GM23338 (cell line): ENCODE results near the gene ZNF609. TPM values are rescaled to one million over a fixed set of nuclear protein-coding genes. Genes with fewer than 3 reads are reported as not detected.
"Not testable (repeated sequence)": the region's sequence is repeated elsewhere in the genome, so short reads cannot be mapped to it uniquely, and the experiment has no call there.

Source experiments
- ATAC-seq: fragments of 200-7000 bp; cut with Tn5 transposase; 3 replicates; pipeline ENCODE4 v1.9.1; 2020
- DNase-seq: peaks from one replicate; pipeline ENCODE4 v3.0.0-alpha.2; 2015; ENCODE audit warnings: low spot score
- H2AFZ ChIP-seq: fragments of 200-600 bp; sonication (generic); 2 replicates; pipeline ENCODE4 v1.8.0; 2016; ENCODE audit warnings: antibody characterized with exemption, mild to moderate bottlenecking, moderate library complexity
- H3F3A ChIP-seq: fragments of 200-600 bp; sonication (generic); replicated peaks from 2 replicates; pipeline ENCODE4 v1.8.0; 2017; ENCODE audit warnings: antibody characterized with exemption, mixed run types, low read depth
- H3K27ac ChIP-seq: fragments of 200-600 bp; sonication (generic); 2 replicates; pipeline ENCODE4 v1.6.1; 2016; ENCODE audit warnings: low read depth
- H3K27me3 ChIP-seq: fragments of 200-600 bp; sonication (generic); 2 replicates; pipeline ENCODE4 v1.8.0; 2016; ENCODE audit warnings: mild to moderate bottlenecking, mixed run types, moderate library complexity; ENCODE audit not compliant: insufficient read depth
- H3K36me3 ChIP-seq: fragments of 200-600 bp; sonication (generic); 2 replicates; pipeline ENCODE4 v1.8.0; 2016; ENCODE audit warnings: mild to moderate bottlenecking; ENCODE audit not compliant: insufficient read depth
- H3K4me1 ChIP-seq: fragments of 200-600 bp; sonication (generic); 2 replicates; pipeline ENCODE4 v1.8.0; 2016; ENCODE audit warnings: mild to moderate bottlenecking, moderate library complexity; ENCODE audit not compliant: insufficient read depth
- H3K4me2 ChIP-seq: fragments of 200-600 bp; sonication (generic); 2 replicates; pipeline ENCODE4 v1.7.1; 2017; ENCODE audit warnings: mixed run types
- H3K4me3 ChIP-seq: fragments of 200-600 bp; sonication (generic); 2 replicates; pipeline ENCODE4 v1.6.1; 2016; ENCODE audit warnings: mixed run types
- H3K79me2 ChIP-seq: fragments of 200-600 bp; sonication (generic); replicated peaks from 2 replicates; pipeline ENCODE4 v1.8.0; 2017; ENCODE audit warnings: mild to moderate bottlenecking; ENCODE audit not compliant: insufficient read depth
- H3K9me2 ChIP-seq: fragments of 200-600 bp; sonication (generic); 2 replicates; pipeline ENCODE4 v1.8.0; 2017; ENCODE audit not compliant: insufficient read depth
- H4K20me1 ChIP-seq: fragments of 200-600 bp; sonication (generic); replicated peaks from 2 replicates; pipeline ENCODE4 v1.8.0; 2017; ENCODE audit warnings: mild to moderate bottlenecking; ENCODE audit not compliant: insufficient read depth
- H3K27ac Mint-ChIP-seq: 2 replicates; pipeline ENCODE4 v1.8.0; 2020; ENCODE audit warnings: inconsistent platforms, mild to moderate bottlenecking, moderate library complexity, mixed read lengths
- H3K27me3 Mint-ChIP-seq: 3 replicates; pipeline ENCODE4 v1.8.0; 2022; ENCODE audit warnings: low read depth, mild to moderate bottlenecking, moderate library complexity, mixed read lengths, inconsistent platforms; ENCODE audit not compliant: insufficient read depth, poor library complexity
- H3K36me3 Mint-ChIP-seq: 3 replicates; pipeline ENCODE4 v1.8.0; 2021; ENCODE audit warnings: low read depth, mild to moderate bottlenecking, inconsistent platforms, moderate library complexity, mixed read lengths
- H3K4me1 Mint-ChIP-seq: 3 replicates; pipeline ENCODE4 v1.8.0; 2020; ENCODE audit warnings: mild to moderate bottlenecking, inconsistent platforms, mixed read lengths
- H3K4me3 Mint-ChIP-seq: 3 replicates; pipeline ENCODE4 v1.8.0; 2021; ENCODE audit warnings: moderate library complexity, mild to moderate bottlenecking, inconsistent platforms, mixed read lengths
- H3K9me3 Mint-ChIP-seq: 3 replicates; pipeline ENCODE4 v1.8.0; 2020; ENCODE audit warnings: moderate library complexity, mild to moderate bottlenecking, inconsistent platforms, mixed read lengths
- EZH2phosphoT487 ChIP-seq: fragments of 200-600 bp; sonication (generic); IDR thresholded peaks from one replicate; pipeline ENCODE4 v1.8.1; 2018; ENCODE audit warnings: antibody characterized with exemption; ENCODE audit not compliant: unreplicated experiment
- JUNB ChIP-seq: IDR thresholded peaks from one replicate; pipeline ENCODE4 v1.6.1; 2016; ENCODE audit warnings: antibody characterized with exemption; ENCODE audit not compliant: unreplicated experiment
- POLR2AphosphoS5 ChIP-seq: IDR thresholded peaks from 2 replicates; pipeline ENCODE4 v1.6.1; 2016; ENCODE audit warnings: antibody characterized with exemption, low read depth
- REST ChIP-seq: IDR thresholded peaks from one replicate; pipeline ENCODE4 v1.6.1; 2018; ENCODE audit warnings: antibody characterized with exemption; ENCODE audit not compliant: unreplicated experiment
- STAT1 ChIP-seq: IDR thresholded peaks from one replicate; pipeline ENCODE4 v1.6.1; 2016; ENCODE audit warnings: antibody characterized with exemption; ENCODE audit not compliant: unreplicated experiment
- ZNF331 ChIP-seq: fragments of 250-450 bp; sonication (Bioruptor Pico); IDR thresholded peaks from 2 replicates; pipeline ENCODE4 v1.5.0; 2020; ENCODE audit warnings: low read depth, mild to moderate bottlenecking, moderate library complexity
- polyA plus RNA-seq: library from polyadenylated mRNA; unstranded; fragments of >200 nt; fragmentation: Nextera tagmentation; extraction: Ambion mirVana; gene quantifications from 2 replicates; pipeline ENCODE4 v1.2.1, GENCODE V29; 2016
- total RNA-seq: library from RNA; depleted of rRNA; stranded (reverse); fragments of >200 nt; shearing (Covaris generic); gene quantifications from 2 replicates; pipeline ENCODE4 v1.2.3, GENCODE V29; 2014
- TF ChIP-seq, protein P1 (sequence below): IDR thresholded peaks from 2 replicates; pipeline ENCODE4 v1.6.1; 2016; ENCODE audit warnings: antibody characterized with exemption

ZNF609 gene
- total and polyA plus RNA-seq, 2 experiments from 2014 or later = 26.4 to 40.2 TPM

GRCh38 chr15:64640146-64640871 lies 179.9 kb downstream of the ZNF609 start:
- Mint-ChIP-seq H3K4me1 (peaks cover 26% of the 10 kb centered on the region), H3K27me3 (no peaks in the 10 kb centered on the region), H3K27ac (no peak overlapping the region), H3K36me3 (peaks cover 15% of the 10 kb centered on the region; the same call in 2 of the 3 replicates), H3K4me3 (no peak overlapping the region), H3K9me3 (peaks cover 5% of the 10 kb centered on the region; the same call in 2 of the 3 replicates)
- H3K27me3 ChIP-seq = no peaks in the 10 kb centered on the region
- H3K27ac ChIP-seq = peak overlapping the region; percentile 41; the same call in 1 of the 2 replicates
- H3K4me1 ChIP-seq = peaks cover 19% of the 10 kb centered on the region
- no peaks in the 10 kb centered on the region for H3K9me2 ChIP-seq
- H3K4me3 ChIP-seq = no peak overlapping the region
- TF ChIP-seq POLR2AphosphoS5 = no peak
- TF ChIP-seq EZH2phosphoT487 = no peak
- no peaks in the 10 kb centered on the region; the same call in 1 of the 2 replicates for H4K20me1 ChIP-seq
- no peak overlapping the region for H3K4me2 ChIP-seq
- H2AFZ ChIP-seq = no peak overlapping the region
- peaks cover 63% of the 10 kb centered on the region for H3K79me2 ChIP-seq
- no peaks in the 10 kb centered on the region for H3K36me3 ChIP-seq
- ATAC-seq (no peak), DNase-seq (no peak)
- H3F3A ChIP-seq = 0 out of 2 replicates have a peak, but pooled peaks cover 3% of the 10 kb centered on the region

DNA sequence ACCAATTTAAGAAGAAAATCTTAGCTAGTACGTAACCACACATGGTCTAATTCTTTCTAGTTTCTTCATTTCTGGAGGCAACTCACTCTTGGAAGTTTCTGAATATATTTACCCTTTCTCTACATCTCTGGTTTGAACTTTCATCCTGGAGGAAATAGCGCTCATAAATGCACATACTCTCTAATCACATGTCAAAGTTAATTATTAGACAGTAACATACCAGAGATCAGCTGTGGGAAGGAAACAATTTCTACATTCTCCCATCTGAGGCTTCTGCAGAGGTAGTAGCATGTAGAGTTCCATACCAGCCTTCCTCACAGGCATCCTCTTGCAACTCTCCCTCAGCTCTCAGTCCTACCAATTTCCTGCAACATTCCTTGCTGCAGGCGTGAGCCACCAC lies 182.5 kb downstream of the ZNF609 start:
- no peaks in the 10 kb centered on the region; the same call in 1 of the 2 replicates for H3K9me2 ChIP-seq
- DNase-seq (no peak), ATAC-seq (no peak)
- no peaks in the 10 kb centered on the region for H3K36me3 ChIP-seq
- H3K79me2 ChIP-seq = peaks cover 41% of the 10 kb centered on the region
- no peak overlapping the region; the same call in 1 of the 2 replicates for H3K27ac Mint-ChIP-seq
- no peak for TF ChIP-seq JUNB
- no peaks in the 10 kb centered on the region for H3K27me3 Mint-ChIP-seq
- H3K4me3 ChIP-seq = no peak overlapping the region
- H2AFZ ChIP-seq = no peak overlapping the region
- H3K4me3 Mint-ChIP-seq = no peak overlapping the region
- H3K27ac ChIP-seq = no peak overlapping the region
- no peaks in the 10 kb centered on the region; the same call in 1 of the 2 replicates for H4K20me1 ChIP-seq
- 0 out of 2 replicates have a peak, but pooled peaks cover 3% of the 10 kb centered on the region for H3F3A ChIP-seq
- H3K9me3 Mint-ChIP-seq = no peaks in the 10 kb centered on the region
- peaks cover 8% of the 10 kb centered on the region; the same call in 2 of the 3 replicates for H3K36me3 Mint-ChIP-seq
- no peaks in the 10 kb centered on the region for H3K27me3 ChIP-seq
- H3K4me1 ChIP-seq = peaks cover 8% of the 10 kb centered on the region; the same call in 1 of the 2 replicates
- H3K4me1 Mint-ChIP-seq = peaks cover 9% of the 10 kb centered on the region; the same call in 2 of the 3 replicates
- no peak overlapping the region for H3K4me2 ChIP-seq

DNA sequence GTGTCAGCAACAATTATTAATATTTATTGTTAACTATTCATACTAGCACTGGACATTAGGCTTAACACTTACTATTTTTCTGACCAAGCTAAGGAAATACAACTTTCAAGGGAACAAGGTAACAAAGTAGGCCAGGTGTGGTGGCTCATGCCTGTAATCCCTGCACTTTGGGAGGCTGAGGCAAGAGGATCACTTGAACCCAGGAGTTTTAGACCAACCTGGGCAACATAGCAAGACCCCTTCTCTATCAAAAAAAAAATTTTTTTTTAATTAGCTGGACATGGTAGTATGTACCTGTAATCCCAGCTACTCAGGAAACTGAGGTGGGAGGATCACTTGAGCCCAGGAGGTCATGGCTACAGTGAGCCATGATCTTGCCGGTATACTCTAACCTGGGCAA lies 183.3 kb downstream of the ZNF609 start:
- H3K79me2 ChIP-seq = peaks cover 33% of the 10 kb centered on the region
- H3F3A ChIP-seq = 0 out of 2 replicates have a peak, but pooled peaks cover 3% of the 10 kb centered on the region
- Mint-ChIP-seq H3K9me3 (no peaks in the 10 kb centered on the region), H3K36me3 (peaks cover 4% of the 10 kb centered on the region; the same call in 1 of the 3 replicates), H3K27ac (no peak overlapping the region), H3K27me3 (no peaks in the 10 kb centered on the region), H3K4me3 (no peak overlapping the region), H3K4me1 (peaks cover 5% of the 10 kb centered on the region; the same call in 2 of the 3 replicates)
- no peaks in the 10 kb centered on the region for H3K27me3 ChIP-seq
- TF ChIP-seq STAT1 = no peak
- TF ChIP-seq ZNF331 (CRISPR knock-in tag) = no peak
- TF ChIP-seq REST = no peak
- TF ChIP-seq POLR2AphosphoS5 = no peak
- TF ChIP-seq, protein P1, sequence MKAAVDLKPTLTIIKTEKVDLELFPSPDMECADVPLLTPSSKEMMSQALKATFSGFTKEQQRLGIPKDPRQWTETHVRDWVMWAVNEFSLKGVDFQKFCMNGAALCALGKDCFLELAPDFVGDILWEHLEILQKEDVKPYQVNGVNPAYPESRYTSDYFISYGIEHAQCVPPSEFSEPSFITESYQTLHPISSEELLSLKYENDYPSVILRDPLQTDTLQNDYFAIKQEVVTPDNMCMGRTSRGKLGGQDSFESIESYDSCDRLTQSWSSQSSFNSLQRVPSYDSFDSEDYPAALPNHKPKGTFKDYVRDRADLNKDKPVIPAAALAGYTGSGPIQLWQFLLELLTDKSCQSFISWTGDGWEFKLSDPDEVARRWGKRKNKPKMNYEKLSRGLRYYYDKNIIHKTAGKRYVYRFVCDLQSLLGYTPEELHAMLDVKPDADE = no peak
- no peak overlapping the region for H3K4me3 ChIP-seq
- ATAC-seq (no peak), DNase-seq (no peak)
- no peak overlapping the region for H2AFZ ChIP-seq
- peaks cover 8% of the 10 kb centered on the region; the same call in 1 of the 2 replicates for H3K4me1 ChIP-seq
- H3K9me2 ChIP-seq = no peaks in the 10 kb centered on the region; the same call in 1 of the 2 replicates
- H4K20me1 ChIP-seq = no peaks in the 10 kb centered on the region; the same call in 1 of the 2 replicates
- no peak overlapping the region for H3K27ac ChIP-seq
- no peaks in the 10 kb centered on the region for H3K36me3 ChIP-seq
- H3K4me2 ChIP-seq = no peak overlapping the region

DNA sequence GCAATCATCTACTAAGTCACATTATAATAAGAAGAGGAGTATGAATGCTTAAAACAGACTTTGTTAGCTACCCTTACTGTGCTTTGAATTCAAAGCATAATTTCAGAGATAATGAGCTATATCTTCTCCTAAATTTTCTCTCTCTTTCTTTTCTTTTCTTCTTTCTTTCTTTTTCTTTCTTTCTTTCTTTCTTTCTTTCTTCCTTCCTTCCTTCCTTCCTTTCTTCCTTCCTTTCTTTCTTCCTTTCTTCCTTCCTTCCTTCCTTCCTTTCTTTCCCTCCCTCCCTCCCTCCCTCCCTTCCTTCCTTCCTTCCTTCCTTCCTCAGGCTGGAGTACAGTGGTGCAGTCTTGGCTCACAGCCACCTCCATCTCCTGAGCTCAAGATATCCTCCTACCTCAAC lies 184.4 kb downstream of the ZNF609 start:
- H3K27ac ChIP-seq, H3K36me3 Mint-ChIP-seq, ATAC-seq, H4K20me1 ChIP-seq, H3K27me3 Mint-ChIP-seq, DNase-seq, H2AFZ ChIP-seq, H3F3A ChIP-seq, H3K36me3 ChIP-seq, H3K27me3 ChIP-seq, H3K4me3 Mint-ChIP-seq, H3K4me2 ChIP-seq, H3K9me3 Mint-ChIP-seq, H3K4me3 ChIP-seq, H3K4me1 ChIP-seq, H3K27ac Mint-ChIP-seq, H3K9me2 ChIP-seq, H3K4me1 Mint-ChIP-seq: not testable (repeated sequence)
- peaks cover 24% of the 10 kb centered on the region for H3K79me2 ChIP-seq
